ENCODE measurements around the gene STK32C.

The STK32C gene

GRCh38 chr10:132212816-132213215 lies 94.9 kb downstream of the STK32C start:
- no peak for DNase-seq (ENCODE audit: low read depth, low spot score)

- no peak for DNase-seq (ENCODE audit: low read depth, low spot score)
Observed at GRCh38 chr10:132211246-132211645, 96.5 kb downstream of the STK32C start.

- DNase-seq (ENCODE audit: low read depth, low spot score): no peak
Observed at GRCh38 chr10:132210766-132211165, 97.0 kb downstream of the STK32C start.

- DNase-seq (ENCODE audit: low read depth, low spot score): no peak
Observed at GRCh38 chr10:132209978-132210530, 97.7 kb downstream of the STK32C start.

- DNase-seq (ENCODE audit: low read depth, low spot score): no peak
Observed at GRCh38 chr10:132209130-132209529, 98.6 kb downstream of the STK32C start.

- no peak for DNase-seq (ENCODE audit: low read depth, low spot score)
Observed at GRCh38 chr10:132208462-132209050, 99.2 kb downstream of the STK32C start.

- no peak for DNase-seq (ENCODE audit: low read depth, low spot score)
Observed at GRCh38 chr10:132207536-132208461, 100.0 kb downstream of the STK32C start.

GRCh38 chr10:132206806-132207535 lies 100.8 kb downstream of the STK32C start:
- no peak for DNase-seq (ENCODE audit: low read depth, low spot score)

- no peak for DNase-seq (ENCODE audit: low read depth, low spot score)
Observed at GRCh38 chr10:132206377-132206745, 101.4 kb downstream of the STK32C start.

GRCh38 chr10:132205650-132206376 lies 101.9 kb downstream of the STK32C start:
- no peak for DNase-seq (ENCODE audit: low read depth, low spot score)

- DNase-seq (ENCODE audit: low read depth, low spot score): no peak
Observed at GRCh38 chr10:132204781-132205473, 102.8 kb downstream of the STK32C start.

- DNase-seq (ENCODE audit: low read depth, low spot score): no peak
Observed at GRCh38 chr10:132204078-132204780, 103.5 kb downstream of the STK32C start.

- DNase-seq (ENCODE audit: low read depth, low spot score): no peak
Observed at GRCh38 chr10:132203256-132204077, 104.3 kb downstream of the STK32C start.

GRCh38 chr10:132202070-132202970 lies 105.4 kb downstream of the STK32C start:
- no peak for DNase-seq (ENCODE audit: low read depth, low spot score)

- DNase-seq (ENCODE audit: low read depth, low spot score): no peak
Observed at GRCh38 chr10:132201111-132201969, 106.4 kb downstream of the STK32C start.

- no peak for DNase-seq (ENCODE audit: low read depth, low spot score)
Observed at GRCh38 chr10:132200344-132201110, 107.2 kb downstream of the STK32C start.

All from iPS DF 19.7 (cell line).